SK-N-SH (cell line): ENCODE data around the gene FRMD5. TPM values are rescaled to one million over a fixed set of nuclear protein-coding genes. Genes with fewer than 3 reads are reported as not detected.
A peak's percentile ranks its signal among the peaks of the same experiment; 100 is the strongest.

Experiments
- CTCF ChIA-PET: fragments of 300-600, 350-600 bp; formaldehyde crosslinking; extraction: SDS; loops from one replicate; lab custom pipeline; 2021; lab: Yijun Ruan, JAX
- POLR2A ChIA-PET: fragments of 350-600 bp; sonication (Branson Sonifier 250); formaldehyde crosslinking; extraction: SDS; loops from one replicate; lab custom pipeline; 2020; ENCODE audit warnings: antibody characterized with exemption, inconsistent platforms; lab: Yijun Ruan, JAX
- DNase-seq: peaks from one replicate; pipeline ENCODE4 v3.0.0; 2012
- H2AFZ ChIP-seq: fragments of 200-600 bp; sonication (generic); 2 replicates; pipeline ENCODE4 v1.8.1; 2016; ENCODE audit warnings: antibody characterized with exemption, mild to moderate bottlenecking, low read depth
- H3F3A ChIP-seq: fragments of 200-600 bp; sonication (generic); replicated peaks from 2 replicates; pipeline ENCODE3; 2016; ENCODE audit warnings: antibody characterized with exemption, mild to moderate bottlenecking; ENCODE audit not compliant: insufficient read depth
- H3K27ac ChIP-seq, 2 experiments: fragments of 200-500 bp in 1 of 2; fragments of 200-600 bp in 1 of 2; sonication (Bioruptor generic) in 1 of 2; sonication (generic), shearing (Covaris generic) in 1 of 2; 2 replicates each; pipeline versions ENCODE4 v1.5.1 to v1.6.1; 2014 to 2016; ENCODE audit warnings: low read depth in 2 of 2, inconsistent platforms in 1 of 2, low read length in 1 of 2, mild to moderate bottlenecking in 1 of 2, mixed read lengths in 1 of 2
- H3K27me3 ChIP-seq: fragments of 200-600 bp; sonication (generic), shearing (Covaris generic); 2 replicates; pipeline ENCODE4 v1.6.1; 2016; ENCODE audit warnings: mixed run types; ENCODE audit not compliant: insufficient read depth
- H3K36me3 ChIP-seq, 2 experiments: fragments of 200-500 bp in 1 of 2; fragments of 200-600 bp in 1 of 2; sonication (Bioruptor generic) in 1 of 2; sonication (generic) in 1 of 2; replicated peaks in 1 of 2; 2 replicates each; pipeline versions ENCODE3 to v1.5.1; 2014 to 2016; ENCODE audit warnings: low read length in 1 of 2, mild to moderate bottlenecking in 1 of 2; ENCODE audit not compliant: insufficient read depth in 2 of 2, control insufficient read depth in 1 of 2
- H3K4me1 ChIP-seq, 2 experiments: fragments of 200-500 bp in 1 of 2; fragments of 200-600 bp in 1 of 2; sonication (Bioruptor generic) in 1 of 2; sonication (generic), shearing (Covaris generic) in 1 of 2; 2 replicates each; pipeline versions ENCODE4 v1.5.1 to v1.6.1; 2014 to 2016; ENCODE audit warnings: low read depth in 1 of 2, low read length in 1 of 2, mixed run types in 1 of 2; ENCODE audit not compliant: insufficient read depth in 2 of 2, control insufficient read depth in 1 of 2
- H3K4me2 ChIP-seq: fragments of 200-600 bp; sonication (generic), shearing (Covaris generic); 2 replicates; pipeline ENCODE4 v1.6.1; 2017; ENCODE audit warnings: mixed run types
- H3K4me3 ChIP-seq, 2 experiments: fragments of 200-500 bp in 1 of 2; fragments of 200-600 bp in 1 of 2; sonication (Bioruptor generic) in 1 of 2; sonication (generic), shearing (Covaris generic) in 1 of 2; 2 replicates each; pipeline versions ENCODE4 v1.5.1 to v1.8.1; 2014 to 2016; ENCODE audit warnings: low read depth in 2 of 2, inconsistent platforms in 1 of 2, low read length in 1 of 2, mild to moderate bottlenecking in 1 of 2, mixed read lengths in 1 of 2, moderate library complexity in 1 of 2
- H3K79me2 ChIP-seq: fragments of 200-600 bp; sonication (generic); 2 replicates; pipeline ENCODE4 v1.8.1; 2017; ENCODE audit warnings: mild to moderate bottlenecking; ENCODE audit not compliant: insufficient read depth
- H3K9ac ChIP-seq: fragments of 200-600 bp; sonication (generic); 2 replicates; pipeline ENCODE4 v1.6.1; 2017; ENCODE audit warnings: mixed run types
- H3K9me2 ChIP-seq: fragments of 200-600 bp; sonication (generic); 2 replicates; pipeline ENCODE4 v1.6.1; 2017; ENCODE audit warnings: mixed run types
- H3K9me3 ChIP-seq: fragments of 200-600 bp; sonication (generic); 2 replicates; pipeline ENCODE4 v1.6.1; 2017; ENCODE audit warnings: mixed run types, mild to moderate bottlenecking, moderate library complexity
- H4K20me1 ChIP-seq: fragments of 200-600 bp; sonication (generic); 2 replicates; pipeline ENCODE4 v1.6.1; 2017; ENCODE audit warnings: mild to moderate bottlenecking, mixed run types; ENCODE audit not compliant: insufficient read depth
- FOSL2 ChIP-seq: IDR thresholded peaks from 2 replicates; pipeline ENCODE4 v1.4.0; 2012; ENCODE audit warnings: low read depth, mild to moderate bottlenecking, moderate library complexity, borderline replicate concordance
- JUND ChIP-seq: IDR thresholded peaks from 2 replicates; pipeline ENCODE4 v1.4.0; 2012
- MEF2A ChIP-seq: IDR thresholded peaks from 2 replicates; pipeline ENCODE4 v1.4.0; 2012; ENCODE audit warnings: low read depth, borderline replicate concordance
- NFIC ChIP-seq: IDR thresholded peaks from 2 replicates; pipeline ENCODE4 v1.4.0; 2012; ENCODE audit warnings: borderline replicate concordance
- SMC3 ChIP-seq: IDR thresholded peaks from 2 replicates; pipeline ENCODE4 v1.6.1; 2012; ENCODE audit warnings: low read depth, low read length, improper control_type of control experiment
- WGBS: methylation state at CpG from one replicate; pipeline ENCODE4 v1.1.6; 2017; ENCODE audit warnings: low lambda C conversion rate; 5-methylcytosine and 5-hydroxymethylcytosine counted together
- polyA plus RNA-seq, 3 experiments: library from polyadenylated mRNA; depleted of rRNA; stranded (reverse); fragments of >200 nt; gene quantifications; 2 replicates each; pipeline ENCODE4 v1.2.3, GENCODE V29; 2012
- TF ChIP-seq, protein P1 (sequence below): IDR thresholded peaks from 2 replicates; pipeline ENCODE4 v1.4.0; 2012; ENCODE audit warnings: low read depth, borderline replicate concordance
- TF ChIP-seq, protein P2 (sequence below): IDR thresholded peaks from 2 replicates; pipeline ENCODE4; 2012
- TF ChIP-seq, protein P3 (sequence below): fragments of 150-350 bp; IDR thresholded peaks from 2 replicates; pipeline ENCODE4 v1.6.1; 2017; ENCODE audit warnings: antibody characterized with exemption, low read length, low read depth, borderline replicate concordance
- TF ChIP-seq, protein P4 (sequence below): IDR thresholded peaks from 2 replicates; pipeline ENCODE4 v1.6.1; 2012; ENCODE audit warnings: mild to moderate bottlenecking, low read depth, low read length, moderate library complexity

The FRMD5 gene
- polyA plus RNA-seq, 1 of the 3 experiments (the other 2 are of a cell fraction) = 24.8 TPM

DNA sequence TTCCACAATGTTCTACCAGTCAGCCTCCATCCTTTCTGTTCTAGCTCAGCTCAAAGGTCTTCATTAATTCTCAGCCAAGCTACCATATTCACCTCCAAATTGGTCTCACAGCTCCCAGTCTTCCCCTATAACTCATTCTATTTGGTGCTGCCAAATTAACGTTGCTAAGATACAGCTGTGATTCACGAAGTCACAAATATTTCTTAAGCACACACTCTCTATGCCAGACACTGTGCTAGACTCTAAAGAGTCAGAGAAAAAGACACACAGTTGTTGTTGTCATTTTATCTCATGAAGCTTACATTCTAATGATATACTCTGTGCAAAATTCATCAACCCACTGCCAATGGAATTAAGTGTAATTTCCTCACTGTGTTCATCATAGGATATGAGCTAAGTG is 102.8 kb downstream of the FRMD5 start:
- peaks cover 24% of the 10 kb centered on the region for H3F3A ChIP-seq
- POLR2A ChIA-PET = no interaction called here
- H3K9me2 ChIP-seq = no peaks in the 10 kb centered on the region
- CTCF ChIA-PET = interaction anchor here (0.5 kb wide), 1 partner anchor 140 kb away, joined by 3 read pairs; no protein-coding TSS in a partner anchor
- H4K20me1 ChIP-seq = no peaks in the 10 kb centered on the region
- peaks cover 62% of the 10 kb centered on the region for H3K79me2 ChIP-seq
- H3K36me3 ChIP-seq = peaks cover 3 to 7% of the 10 kb centered on the region in 2 experiments
- TF ChIP-seq FOSL2 = no peak
- no peak for TF ChIP-seq MEF2A
- TF ChIP-seq, protein P1, sequence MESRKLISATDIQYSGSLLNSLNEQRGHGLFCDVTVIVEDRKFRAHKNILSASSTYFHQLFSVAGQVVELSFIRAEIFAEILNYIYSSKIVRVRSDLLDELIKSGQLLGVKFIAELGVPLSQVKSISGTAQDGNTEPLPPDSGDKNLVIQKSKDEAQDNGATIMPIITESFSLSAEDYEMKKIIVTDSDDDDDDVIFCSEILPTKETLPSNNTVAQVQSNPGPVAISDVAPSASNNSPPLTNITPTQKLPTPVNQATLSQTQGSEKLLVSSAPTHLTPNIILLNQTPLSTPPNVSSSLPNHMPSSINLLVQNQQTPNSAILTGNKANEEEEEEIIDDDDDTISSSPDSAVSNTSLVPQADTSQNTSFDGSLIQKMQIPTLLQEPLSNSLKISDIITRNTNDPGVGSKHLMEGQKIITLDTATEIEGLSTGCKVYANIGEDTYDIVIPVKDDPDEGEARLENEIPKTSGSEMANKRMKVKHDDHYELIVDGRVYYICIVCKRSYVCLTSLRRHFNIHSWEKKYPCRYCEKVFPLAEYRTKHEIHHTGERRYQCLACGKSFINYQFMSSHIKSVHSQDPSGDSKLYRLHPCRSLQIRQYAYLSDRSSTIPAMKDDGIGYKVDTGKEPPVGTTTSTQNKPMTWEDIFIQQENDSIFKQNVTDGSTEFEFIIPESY = no peak
- no peak for TF ChIP-seq NFIC
- TF ChIP-seq, protein P2, sequence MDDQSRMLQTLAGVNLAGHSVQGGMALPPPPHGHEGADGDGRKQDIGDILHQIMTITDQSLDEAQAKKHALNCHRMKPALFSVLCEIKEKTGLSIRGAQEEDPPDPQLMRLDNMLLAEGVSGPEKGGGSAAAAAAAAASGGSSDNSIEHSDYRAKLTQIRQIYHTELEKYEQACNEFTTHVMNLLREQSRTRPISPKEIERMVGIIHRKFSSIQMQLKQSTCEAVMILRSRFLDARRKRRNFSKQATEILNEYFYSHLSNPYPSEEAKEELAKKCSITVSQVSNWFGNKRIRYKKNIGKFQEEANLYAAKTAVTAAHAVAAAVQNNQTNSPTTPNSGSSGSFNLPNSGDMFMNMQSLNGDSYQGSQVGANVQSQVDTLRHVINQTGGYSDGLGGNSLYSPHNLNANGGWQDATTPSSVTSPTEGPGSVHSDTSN = no peak
- TF ChIP-seq JUND = no peak
- TF ChIP-seq, protein P3, sequence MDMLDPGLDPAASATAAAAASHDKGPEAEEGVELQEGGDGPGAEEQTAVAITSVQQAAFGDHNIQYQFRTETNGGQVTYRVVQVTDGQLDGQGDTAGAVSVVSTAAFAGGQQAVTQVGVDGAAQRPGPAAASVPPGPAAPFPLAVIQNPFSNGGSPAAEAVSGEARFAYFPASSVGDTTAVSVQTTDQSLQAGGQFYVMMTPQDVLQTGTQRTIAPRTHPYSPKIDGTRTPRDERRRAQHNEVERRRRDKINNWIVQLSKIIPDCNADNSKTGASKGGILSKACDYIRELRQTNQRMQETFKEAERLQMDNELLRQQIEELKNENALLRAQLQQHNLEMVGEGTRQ = no peak
- TF ChIP-seq, protein P4, sequence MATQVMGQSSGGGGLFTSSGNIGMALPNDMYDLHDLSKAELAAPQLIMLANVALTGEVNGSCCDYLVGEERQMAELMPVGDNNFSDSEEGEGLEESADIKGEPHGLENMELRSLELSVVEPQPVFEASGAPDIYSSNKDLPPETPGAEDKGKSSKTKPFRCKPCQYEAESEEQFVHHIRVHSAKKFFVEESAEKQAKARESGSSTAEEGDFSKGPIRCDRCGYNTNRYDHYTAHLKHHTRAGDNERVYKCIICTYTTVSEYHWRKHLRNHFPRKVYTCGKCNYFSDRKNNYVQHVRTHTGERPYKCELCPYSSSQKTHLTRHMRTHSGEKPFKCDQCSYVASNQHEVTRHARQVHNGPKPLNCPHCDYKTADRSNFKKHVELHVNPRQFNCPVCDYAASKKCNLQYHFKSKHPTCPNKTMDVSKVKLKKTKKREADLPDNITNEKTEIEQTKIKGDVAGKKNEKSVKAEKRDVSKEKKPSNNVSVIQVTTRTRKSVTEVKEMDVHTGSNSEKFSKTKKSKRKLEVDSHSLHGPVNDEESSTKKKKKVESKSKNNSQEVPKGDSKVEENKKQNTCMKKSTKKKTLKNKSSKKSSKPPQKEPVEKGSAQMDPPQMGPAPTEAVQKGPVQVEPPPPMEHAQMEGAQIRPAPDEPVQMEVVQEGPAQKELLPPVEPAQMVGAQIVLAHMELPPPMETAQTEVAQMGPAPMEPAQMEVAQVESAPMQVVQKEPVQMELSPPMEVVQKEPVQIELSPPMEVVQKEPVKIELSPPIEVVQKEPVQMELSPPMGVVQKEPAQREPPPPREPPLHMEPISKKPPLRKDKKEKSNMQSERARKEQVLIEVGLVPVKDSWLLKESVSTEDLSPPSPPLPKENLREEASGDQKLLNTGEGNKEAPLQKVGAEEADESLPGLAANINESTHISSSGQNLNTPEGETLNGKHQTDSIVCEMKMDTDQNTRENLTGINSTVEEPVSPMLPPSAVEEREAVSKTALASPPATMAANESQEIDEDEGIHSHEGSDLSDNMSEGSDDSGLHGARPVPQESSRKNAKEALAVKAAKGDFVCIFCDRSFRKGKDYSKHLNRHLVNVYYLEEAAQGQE = no peak
- no peak for TF ChIP-seq SMC3
- H3K4me2 ChIP-seq = peak overlapping the region; percentile 30; the same call in 1 of the 2 replicates
- peaks cover 0 to 21% of the 10 kb centered on the region in 2 experiments; a peak in 2 of 4 replicates for H3K4me1 ChIP-seq
- H3K27me3 ChIP-seq = no peaks in the 10 kb centered on the region
- no peak for DNase-seq
- H3K9ac ChIP-seq = 0 out of 2 replicates have a peak overlapping the region, but pooled peaks have one; percentile 3
- WGBS = 21% methylated on average over 2 of the region's 2 CpGs
- H3K27ac ChIP-seq = peak overlapping the region in 1 of 2 experiments; percentile 47; a peak in 2 of 4 replicates
- no peak overlapping the region for H3K4me3 ChIP-seq
- no peaks in the 10 kb centered on the region for H3K9me3 ChIP-seq
- H2AFZ ChIP-seq = no peak overlapping the region
